ENCODE measurements around the gene COMMD2. TPM values are rescaled to one million over a fixed set of nuclear protein-coding genes. Genes with fewer than 3 reads are reported as not detected.

Gene COMMD2
- total RNA-seq, 1 donor from 2014 or later, result 60.8 TPM

DNA sequence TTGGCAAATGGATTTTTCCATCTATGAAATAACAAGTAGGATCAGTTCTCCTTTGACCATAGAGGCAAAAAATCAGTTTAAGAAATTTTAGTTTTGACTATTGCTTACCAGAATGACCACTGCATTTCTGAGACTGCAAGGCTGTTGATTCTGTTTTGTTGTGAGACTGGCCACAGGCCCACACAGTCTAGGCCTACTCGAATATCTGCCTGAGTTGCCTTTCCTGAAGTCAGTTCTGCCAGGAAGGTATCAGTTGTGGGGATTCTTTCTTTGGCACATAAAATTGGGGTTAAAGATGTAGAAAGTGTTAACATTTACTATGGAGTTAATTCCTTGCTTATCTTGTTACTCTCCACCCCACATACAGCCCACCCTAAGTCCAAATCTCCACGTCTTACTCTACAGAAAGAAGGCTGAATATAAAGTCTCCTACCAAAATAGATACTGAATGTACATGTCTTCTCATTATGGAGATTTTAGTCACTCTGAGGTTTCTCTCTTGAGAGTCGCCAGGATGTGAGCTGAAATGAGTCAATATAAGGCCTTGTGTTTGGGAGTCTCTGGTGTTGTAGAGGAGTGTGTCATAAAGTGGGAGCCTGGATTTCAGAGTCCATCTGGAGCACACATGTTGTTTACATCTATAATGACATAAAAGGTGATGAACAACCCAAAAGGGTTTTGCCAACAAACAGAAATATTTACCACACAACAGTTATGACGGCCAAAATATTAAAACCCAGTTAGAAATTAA lies 49.4 kb downstream of the COMMD2 start:
- Mint-ChIP-seq H3K9me3 (ENCODE audit: unreplicated experiment) (peaks cover 3% of the 10 kb centered on the region), H3K27ac (ENCODE audit: unreplicated experiment) (peak overlapping the region; percentile 83), H3K27me3 (ENCODE audit: unreplicated experiment) (peaks cover 5% of the 10 kb centered on the region), H3K4me3 (ENCODE audit: unreplicated experiment) (no peak overlapping the region), H3K36me3 (ENCODE audit: unreplicated experiment) (peaks cover 16% of the 10 kb centered on the region), H3K4me1 (ENCODE audit: low read depth, unreplicated experiment) (peaks cover 24% of the 10 kb centered on the region)
- no peak for TF ChIP-seq CTCF (IDR thresholded peaks at IDR 0.05; ENCODE audit: partially characterized antibody, unreplicated experiment)
- no peak for DNase-seq

DNA sequence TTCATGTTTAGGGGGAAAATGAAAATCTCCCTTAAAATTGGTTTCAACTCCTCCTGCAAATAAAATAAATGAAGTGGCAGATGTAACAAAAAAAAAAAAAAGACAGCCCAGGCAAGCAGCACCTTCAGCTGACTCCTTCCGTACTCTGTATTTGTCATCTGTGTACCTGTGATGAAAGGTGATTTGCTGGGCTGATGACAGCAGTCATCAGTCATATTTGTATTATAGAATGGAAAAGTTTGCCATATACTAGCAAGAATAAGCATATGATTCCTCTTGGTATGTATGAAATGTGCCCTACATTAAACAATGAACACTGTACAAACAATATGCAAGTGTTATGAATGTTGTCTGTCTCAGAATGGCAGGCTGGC lies 50.3 kb downstream of the COMMD2 start:
- H3K36me3 Mint-ChIP-seq (ENCODE audit: unreplicated experiment), result peaks cover 24% of the 10 kb centered on the region

DNA sequence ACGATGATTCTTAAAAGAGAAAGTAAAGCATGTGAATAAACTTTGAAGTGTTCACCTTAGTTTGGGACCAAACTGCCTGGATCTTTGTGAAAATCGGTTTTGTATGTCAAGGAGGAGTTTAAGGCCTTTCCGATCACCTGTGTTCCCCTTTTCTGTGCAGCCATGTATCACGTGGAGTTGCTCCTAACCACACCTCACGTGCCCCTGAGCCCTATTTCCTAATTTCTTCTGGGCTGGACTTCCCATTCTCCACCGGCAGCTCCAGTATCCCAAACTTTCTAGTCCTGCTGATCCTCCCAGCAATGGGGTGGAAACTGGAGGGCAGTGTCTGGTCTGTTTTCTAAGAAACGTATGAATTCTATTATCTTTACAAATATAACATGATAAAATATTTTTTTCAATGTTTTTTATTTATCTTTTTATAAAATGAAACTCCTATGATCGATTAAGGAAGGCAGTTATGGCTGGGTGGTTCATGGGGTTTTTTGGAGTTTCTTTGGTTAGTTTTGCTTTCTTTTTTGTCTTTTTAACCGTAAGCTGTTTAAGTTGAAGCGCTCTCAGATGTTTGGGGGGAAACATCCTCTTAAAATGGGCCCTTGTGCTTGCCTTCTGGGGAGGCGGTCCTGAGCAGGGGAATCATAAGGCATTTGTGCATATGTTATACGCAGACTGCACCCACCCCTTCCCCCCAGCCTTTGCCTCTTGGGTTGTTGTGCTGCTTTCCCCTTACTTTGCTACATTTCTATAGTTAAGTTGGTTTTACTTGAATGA lies 50.9 kb downstream of the COMMD2 start:
- no peak for DNase-seq
- Mint-ChIP-seq H3K4me1 (ENCODE audit: low read depth, unreplicated experiment) (peaks cover 14% of the 10 kb centered on the region), H3K9me3 (ENCODE audit: unreplicated experiment) (peaks cover 7% of the 10 kb centered on the region), H3K36me3 (ENCODE audit: unreplicated experiment) (peaks cover 29% of the 10 kb centered on the region), H3K27ac (ENCODE audit: unreplicated experiment) (no peak overlapping the region), H3K4me3 (ENCODE audit: unreplicated experiment) (no peak overlapping the region), H3K27me3 (ENCODE audit: unreplicated experiment) (peaks cover 7% of the 10 kb centered on the region)
- no peak for TF ChIP-seq CTCF (IDR thresholded peaks at IDR 0.05; ENCODE audit: partially characterized antibody, unreplicated experiment)

More for the DNA sequence above, 50.3 kb downstream of the COMMD2 start:
- Mint-ChIP-seq H3K27ac (ENCODE audit: unreplicated experiment) (no peak overlapping the region), H3K4me1 (ENCODE audit: low read depth, unreplicated experiment) (peaks cover 20% of the 10 kb centered on the region), H3K9me3 (ENCODE audit: unreplicated experiment) (peaks cover 4% of the 10 kb centered on the region), H3K27me3 (ENCODE audit: unreplicated experiment) (peaks cover 5% of the 10 kb centered on the region), H3K4me3 (ENCODE audit: unreplicated experiment) (no peak overlapping the region)
- no peak for DNase-seq
- no peak for TF ChIP-seq CTCF (IDR thresholded peaks at IDR 0.05; ENCODE audit: partially characterized antibody, unreplicated experiment)

Other genes with a start within 250 kb of the COMMD2 start
- gene WWTR1, start 94.5 kb downstream of the COMMD2 start, total RNA-seq (ENCODE audit: unreplicated experiment), result 2.3 TPM
- not detected for gene ANKUB1, start 40.1 kb upstream of the COMMD2 start, total RNA-seq (ENCODE audit: unreplicated experiment)
- gene RNF13, start 60.7 kb upstream of the COMMD2 start, total RNA-seq (ENCODE audit: unreplicated experiment), result 29.0 TPM
- 364 TPM for gene PFN2, start 218.4 kb upstream of the COMMD2 start, total RNA-seq (ENCODE audit: unreplicated experiment)